SU-DHL-6 (cell line): ENCODE measurements around the gene PRR12.

Experiments used
- H2AFZ ChIP-seq: fragments of 200-600 bp; sonication (generic); 2 replicates; pipeline ENCODE4 v1.6.1; 2014; ENCODE audit warnings: low read depth, mild to moderate bottlenecking, moderate library complexity, mixed read lengths, antibody characterized with exemption, low read length; ENCODE audit not compliant: severe bottlenecking
- H3F3A ChIP-seq: fragments of 200-600 bp; shearing (Covaris generic); 2 replicates; pipeline ENCODE4 v1.6.0; 2016; ENCODE audit warnings: antibody characterized with exemption, mild to moderate bottlenecking; ENCODE audit not compliant: insufficient read depth
- H3K27ac ChIP-seq: fragments of 200-600 bp; sonication (generic); 2 replicates; pipeline ENCODE4 v1.5.1; 2016; ENCODE audit warnings: low read depth, mild to moderate bottlenecking, low read length, moderate library complexity, mixed read lengths
- H3K27me3 ChIP-seq: fragments of 200-600 bp; sonication (generic), shearing (Covaris generic); 2 replicates; pipeline ENCODE4 v1.6.0; 2014; ENCODE audit warnings: mild to moderate bottlenecking, low read length
- H3K36me3 ChIP-seq: fragments of 200-600 bp; sonication (generic); 2 replicates; pipeline ENCODE4 v1.6.1; 2014; ENCODE audit warnings: mild to moderate bottlenecking, low read length, mixed read lengths
- H3K4me2 ChIP-seq: fragments of 300-600, 200-600 bp; shearing (Covaris generic), sonication (generic); 2 replicates; pipeline ENCODE4 v1.6.0; 2014; ENCODE audit warnings: low read length, low read depth, mild to moderate bottlenecking; ENCODE audit not compliant: poor library complexity, severe bottlenecking
- H3K4me3 ChIP-seq: fragments of 200-600 bp; sonication (generic); 2 replicates; pipeline ENCODE4 v1.5.1; 2014; ENCODE audit warnings: antibody characterized with exemption, low read length, mild to moderate bottlenecking, mixed read lengths; ENCODE audit not compliant: insufficient read depth, poor library complexity, severe bottlenecking
- H3K79me2 ChIP-seq: fragments of 200-600 bp; sonication (generic); 2 replicates; pipeline ENCODE4 v1.6.1; 2014; ENCODE audit warnings: mild to moderate bottlenecking, low read length, moderate library complexity; ENCODE audit not compliant: insufficient read depth
- H3K9ac ChIP-seq: fragments of 200-600 bp; sonication (generic); 2 replicates; pipeline ENCODE4 v1.7.0; 2014; ENCODE audit warnings: mild to moderate bottlenecking, low read length
- H3K9me2 ChIP-seq: fragments of 200-600 bp; sonication (generic); replicated peaks from 2 replicates; pipeline ENCODE4 v1.6.1; 2014; ENCODE audit warnings: low read length; ENCODE audit not compliant: insufficient read depth
- H3K9me3 ChIP-seq: fragments of 200-600 bp; sonication (generic); 2 replicates; pipeline ENCODE4 v1.6.1; 2014; ENCODE audit warnings: low read length, mixed read lengths; ENCODE audit not compliant: insufficient read depth
- H4K20me1 ChIP-seq: fragments of 200-600 bp; sonication (generic); 2 replicates; pipeline ENCODE4 v1.6.1; 2014; ENCODE audit warnings: low read depth, mild to moderate bottlenecking, antibody characterized with exemption, low read length, moderate library complexity, mixed read lengths
- CTCF ChIP-seq: fragments of 200-600 bp; sonication (generic); IDR thresholded peaks from one replicate; pipeline ENCODE4 v1.5.1; 2017; ENCODE audit warnings: antibody characterized with exemption, mild to moderate bottlenecking, low read length, moderate library complexity; ENCODE audit not compliant: insufficient read depth, poor library complexity, severe bottlenecking
- EZH2phosphoT487 ChIP-seq: fragments of 200-600 bp; sonication (generic), shearing (Covaris generic); conservative IDR thresholded peaks from 2 replicates; pipeline ENCODE4 v1.6.1; 2018; ENCODE audit warnings: mild to moderate bottlenecking, antibody characterized with exemption, low read length, moderate library complexity, mixed read lengths

PRR12 gene

GRCh38 chr19:49553451-49554271 is 37.3 kb upstream of the PRR12 start:
- H3K4me2 ChIP-seq: no peak overlapping the region
- no peak overlapping the region for H2AFZ ChIP-seq
- H3K79me2 ChIP-seq: no peaks in the 10 kb centered on the region
- H3K9me2 ChIP-seq: no peaks in the 10 kb centered on the region
- no peaks in the 10 kb centered on the region for H3F3A ChIP-seq
- no peak overlapping the region for H3K9ac ChIP-seq
- H3K27ac ChIP-seq: no peak overlapping the region
- H3K27me3 ChIP-seq: no peaks in the 10 kb centered on the region
- TF ChIP-seq CTCF (no peak), EZH2phosphoT487 (no peak)
- no peaks in the 10 kb centered on the region for H3K36me3 ChIP-seq
- H3K9me3 ChIP-seq: no peaks in the 10 kb centered on the region
- H3K4me3 ChIP-seq: no peak overlapping the region
- no peaks in the 10 kb centered on the region for H4K20me1 ChIP-seq

- Histone ChIP-seq H3K27ac (no peak overlapping the region), H3K9me2 (no peaks in the 10 kb centered on the region), H3K9me3 (no peaks in the 10 kb centered on the region), H3F3A (no peaks in the 10 kb centered on the region), H3K9ac (no peak overlapping the region), H3K27me3 (no peaks in the 10 kb centered on the region), H4K20me1 (no peaks in the 10 kb centered on the region), H3K36me3 (no peaks in the 10 kb centered on the region), H2AFZ (no peak overlapping the region), H3K4me2 (no peak overlapping the region), H3K79me2 (no peaks in the 10 kb centered on the region), H3K4me3 (no peak overlapping the region)
- no peak for TF ChIP-seq CTCF
Observed at GRCh38 chr19:49554701-49555181, 36.2 kb upstream of the PRR12 start.

- H4K20me1 ChIP-seq: no peaks in the 10 kb centered on the region
- H3K27me3 ChIP-seq: no peaks in the 10 kb centered on the region
- H3K4me3 ChIP-seq: no peak overlapping the region
Observed at GRCh38 chr19:49555600-49556411, 35.2 kb upstream of the PRR12 start.

More at GRCh38 chr19:49555600-49556411, 35.2 kb upstream of the PRR12 start:
- Histone ChIP-seq H3K36me3 (no peaks in the 10 kb centered on the region), H3K27ac (no peak overlapping the region), H3F3A (no peaks in the 10 kb centered on the region), H3K79me2 (0 out of 2 replicates have a peak, but pooled peaks cover under 1% of the 10 kb centered on the region), H3K4me2 (no peak overlapping the region), H3K9me3 (no peaks in the 10 kb centered on the region), H2AFZ (no peak overlapping the region), H3K9me2 (no peaks in the 10 kb centered on the region), H3K9ac (no peak overlapping the region)
- TF ChIP-seq EZH2phosphoT487 (no peak), CTCF (no peak)
